ENCODE results near the gene ELOVL6.
"Not testable (repeated sequence)": the region's sequence is repeated elsewhere in the genome, so short reads cannot be mapped to it uniquely, and the experiment has no call there.

ELOVL6 gene

GRCh38 chr4:110108960-110109359, 89.5 kb downstream of the ELOVL6 start:
- Mint-ChIP-seq H3K9me3 (no peaks in the 10 kb centered on the region), H3K4me3 (no peak overlapping the region), H3K27me3 (no peaks in the 10 kb centered on the region), H3K36me3 (ENCODE audit: low read depth) (no peaks in the 10 kb centered on the region), H3K27ac (no peak overlapping the region), H3K4me1 (no peaks in the 10 kb centered on the region)
- no peak for ATAC-seq
- no peak for DNase-seq

GRCh38 chr4:110108422-110108821, 90.0 kb downstream of the ELOVL6 start:
- H3K9me3 Mint-ChIP-seq: no peaks in the 10 kb centered on the region
- H3K27ac Mint-ChIP-seq: no peak overlapping the region
- no peak for ATAC-seq

GRCh38 chr4:110107866-110108265, 90.5 kb downstream of the ELOVL6 start:
- no peaks in the 10 kb centered on the region for H3K9me3 Mint-ChIP-seq
- H3K4me1 Mint-ChIP-seq: no peaks in the 10 kb centered on the region
- H3K36me3 Mint-ChIP-seq (ENCODE audit: low read depth): peaks cover 2% of the 10 kb centered on the region
- DNase-seq: no peak
- no peak for ATAC-seq
- no peaks in the 10 kb centered on the region for H3K27me3 Mint-ChIP-seq
- H3K27ac Mint-ChIP-seq: no peak overlapping the region
- no peak overlapping the region for H3K4me3 Mint-ChIP-seq

More at GRCh38 chr4:110108422-110108821, 90.0 kb downstream of the ELOVL6 start:
- Mint-ChIP-seq H3K4me3 (no peak overlapping the region), H3K4me1 (no peaks in the 10 kb centered on the region), H3K36me3 (ENCODE audit: low read depth) (peaks cover 2% of the 10 kb centered on the region), H3K27me3 (no peaks in the 10 kb centered on the region)
- DNase-seq: no peak

GRCh38 chr4:110106931-110107296, 91.5 kb downstream of the ELOVL6 start:
- DNase-seq (no peak), ATAC-seq (no peak)
- H3K4me1 Mint-ChIP-seq: no peaks in the 10 kb centered on the region
- H3K27ac Mint-ChIP-seq: no peak overlapping the region
- peaks cover 2% of the 10 kb centered on the region for H3K36me3 Mint-ChIP-seq (ENCODE audit: low read depth)
- H3K9me3 Mint-ChIP-seq: no peaks in the 10 kb centered on the region
- no peak overlapping the region for H3K4me3 Mint-ChIP-seq
- no peaks in the 10 kb centered on the region for H3K27me3 Mint-ChIP-seq

GRCh38 chr4:110104661-110105060, 93.8 kb downstream of the ELOVL6 start:
- ATAC-seq: no peak
- H3K27me3 Mint-ChIP-seq: no peaks in the 10 kb centered on the region
- H3K27ac Mint-ChIP-seq: no peak overlapping the region
- H3K4me3 Mint-ChIP-seq: no peak overlapping the region
- no peaks in the 10 kb centered on the region for H3K9me3 Mint-ChIP-seq
- H3K4me1 Mint-ChIP-seq: no peaks in the 10 kb centered on the region
- DNase-seq: no peak
- H3K36me3 Mint-ChIP-seq (ENCODE audit: low read depth): peaks cover 2% of the 10 kb centered on the region

- ATAC-seq (no peak), DNase-seq (no peak)
- H3K27ac Mint-ChIP-seq: no peak overlapping the region
- no peak overlapping the region for H3K4me3 Mint-ChIP-seq
- peaks cover 2% of the 10 kb centered on the region for H3K36me3 Mint-ChIP-seq (ENCODE audit: low read depth)
- H3K9me3 Mint-ChIP-seq: no peaks in the 10 kb centered on the region
- no peaks in the 10 kb centered on the region for H3K27me3 Mint-ChIP-seq
- no peaks in the 10 kb centered on the region for H3K4me1 Mint-ChIP-seq
These were observed 98.8 kb downstream of the ELOVL6 start for GRCh38 chr4:110099638-110100037.

- H3K9me3 Mint-ChIP-seq: no peaks in the 10 kb centered on the region
- no peak overlapping the region for H3K4me3 Mint-ChIP-seq
- no peaks in the 10 kb centered on the region for H3K36me3 Mint-ChIP-seq (ENCODE audit: low read depth)
- no peaks in the 10 kb centered on the region for H3K27me3 Mint-ChIP-seq
- DNase-seq: no peak
- peaks cover 4% of the 10 kb centered on the region for H3K4me1 Mint-ChIP-seq
- ATAC-seq: no peak
- no peak overlapping the region for H3K27ac Mint-ChIP-seq
These were observed 102.0 kb downstream of the ELOVL6 start for GRCh38 chr4:110096405-110096804.

- DNase-seq: no peak
- H3K4me3 Mint-ChIP-seq: no peak overlapping the region
- no peaks in the 10 kb centered on the region for H3K9me3 Mint-ChIP-seq
- no peaks in the 10 kb centered on the region for H3K27me3 Mint-ChIP-seq
- H3K36me3 Mint-ChIP-seq (ENCODE audit: low read depth): peaks cover 2% of the 10 kb centered on the region
- H3K4me1 Mint-ChIP-seq: peaks cover 39% of the 10 kb centered on the region
- ATAC-seq: no peak
- no peak overlapping the region for H3K27ac Mint-ChIP-seq
These were observed 105.8 kb downstream of the ELOVL6 start for GRCh38 chr4:110092646-110093045.

GRCh38 chr4:110091434-110092140, 106.8 kb downstream of the ELOVL6 start:
- Mint-ChIP-seq H3K27me3 (no peaks in the 10 kb centered on the region), H3K4me1 (peaks cover 49% of the 10 kb centered on the region)

GRCh38 chr4:110088670-110089069, 109.7 kb downstream of the ELOVL6 start:
- peak; percentile 97 for ATAC-seq
- H3K4me3 Mint-ChIP-seq: peak overlapping the region; percentile 10

More at GRCh38 chr4:110091434-110092140, 106.8 kb downstream of the ELOVL6 start:
- H3K27ac Mint-ChIP-seq: no peak overlapping the region
- no peak for DNase-seq
- no peak overlapping the region for H3K4me3 Mint-ChIP-seq
- no peaks in the 10 kb centered on the region for H3K9me3 Mint-ChIP-seq
- ATAC-seq: no peak
- peaks cover 2% of the 10 kb centered on the region for H3K36me3 Mint-ChIP-seq (ENCODE audit: low read depth)

GRCh38 chr4:110087070-110087708, 111.2 kb downstream of the ELOVL6 start:
- no peak overlapping the region for H3K4me3 Mint-ChIP-seq
- H3K9me3 Mint-ChIP-seq: no peaks in the 10 kb centered on the region
- H3K36me3 Mint-ChIP-seq (ENCODE audit: low read depth): peaks cover 2% of the 10 kb centered on the region
- H3K27me3 Mint-ChIP-seq: no peaks in the 10 kb centered on the region
- DNase-seq (no peak), ATAC-seq (peak; percentile 29)
- H3K27ac Mint-ChIP-seq: peak overlapping the region; percentile 87
- H3K4me1 Mint-ChIP-seq: peaks cover 68% of the 10 kb centered on the region

More at GRCh38 chr4:110088670-110089069, 109.7 kb downstream of the ELOVL6 start:
- Mint-ChIP-seq H3K9me3 (no peaks in the 10 kb centered on the region), H3K27me3 (no peaks in the 10 kb centered on the region), H3K27ac (peak overlapping the region; percentile 87), H3K36me3 (ENCODE audit: low read depth) (peaks cover 2% of the 10 kb centered on the region), H3K4me1 (peaks cover 68% of the 10 kb centered on the region)
- no peak for DNase-seq

- H3K9me3 Mint-ChIP-seq: no peaks in the 10 kb centered on the region
- peaks cover 2% of the 10 kb centered on the region for H3K36me3 Mint-ChIP-seq (ENCODE audit: low read depth)
- H3K27me3 Mint-ChIP-seq: no peaks in the 10 kb centered on the region
- peaks cover 54% of the 10 kb centered on the region for H3K4me1 Mint-ChIP-seq
- no peak for DNase-seq
- no peak overlapping the region for H3K4me3 Mint-ChIP-seq
- ATAC-seq: no peak
- peak overlapping the region; percentile 47 for H3K27ac Mint-ChIP-seq
These were observed 113.3 kb downstream of the ELOVL6 start for GRCh38 chr4:110085131-110085530.

- Mint-ChIP-seq H3K4me1 (peaks cover 44% of the 10 kb centered on the region), H3K4me3 (no peak overlapping the region), H3K9me3 (no peaks in the 10 kb centered on the region), H3K36me3 (ENCODE audit: low read depth) (no peaks in the 10 kb centered on the region), H3K27ac (no peak overlapping the region), H3K27me3 (no peaks in the 10 kb centered on the region)
- ATAC-seq (no peak), DNase-seq (no peak)
These were observed 114.3 kb downstream of the ELOVL6 start for GRCh38 chr4:110084154-110084553.

GRCh38 chr4:110078148-110078547, 120.3 kb downstream of the ELOVL6 start:
- not testable (repeated sequence) for H3K27me3 Mint-ChIP-seq; H3K4me1 Mint-ChIP-seq; DNase-seq; H3K27ac Mint-ChIP-seq; H3K4me3 Mint-ChIP-seq; H3K36me3 Mint-ChIP-seq (ENCODE audit: low read depth); H3K9me3 Mint-ChIP-seq; ATAC-seq

GRCh38 chr4:110076828-110077227, 121.6 kb downstream of the ELOVL6 start:
- H3K27ac Mint-ChIP-seq; DNase-seq; H3K4me1 Mint-ChIP-seq; H3K36me3 Mint-ChIP-seq (ENCODE audit: low read depth); H3K4me3 Mint-ChIP-seq; ATAC-seq; H3K27me3 Mint-ChIP-seq; H3K9me3 Mint-ChIP-seq: not testable (repeated sequence)

Data from activated naive CD8-positive, alpha-beta T cell treated with anti-CD3 and anti-CD28 coated beads, Interleukin-2, amount 50 U/mL, for 24 hours (primary cell).